Measurements from ENCODE around the gene TLE5. TPM values are rescaled to one million over a fixed set of nuclear protein-coding genes. Genes with fewer than 3 reads are reported as not detected.

TLE5 gene
- total RNA-seq, 3 donors from 2014 or later (not counting 1 experiment from before 2014, with no cell fraction given), result 943 to 1,012 (median 968) TPM

- H3K4me1 Mint-ChIP-seq, result no peaks in the 10 kb centered on the region
- WGBS (ENCODE audit: insufficient coverage), result 91% methylated on average over 18 of the region's 18 CpGs
- H3K27ac Mint-ChIP-seq, result no peak overlapping the region
Observed at GRCh38 chr19:3020321-3020960, 41.9 kb downstream of the TLE5 start.

GRCh38 chr19:3019211-3019854, 43.0 kb downstream of the TLE5 start:
- Mint-ChIP-seq H3K9me3 (no peaks in the 10 kb centered on the region), H3K4me1 (no peaks in the 10 kb centered on the region), H3K27ac (no peak overlapping the region), H3K27me3 (ENCODE audit: low read depth in 2 of 2) (peaks cover 0 to under 1% of the 10 kb centered on the region in 2 donors), H3K4me3 (no peak overlapping the region), H3K36me3 (no peaks in the 10 kb centered on the region)
- Histone ChIP-seq H3K4me3 (ENCODE audit: low read length) (no peak overlapping the region), H3K36me3 (ENCODE audit: control insufficient read depth, insufficient read depth, low read length) (no peaks in the 10 kb centered on the region), H3K27me3 (ENCODE audit: control insufficient read depth, insufficient read depth, low read length) (no peaks in the 10 kb centered on the region), H3K9me3 (ENCODE audit: control insufficient read depth, insufficient read depth, low read length) (no peaks in the 10 kb centered on the region), H3K4me1 (ENCODE audit: control insufficient read depth, insufficient read depth, low read length) (no peaks in the 10 kb centered on the region), H3K27ac (ENCODE audit: low read length) (no peak overlapping the region)
- intact Hi-C loops (cut with micrococcal nuclease), result no loop called here
- 93% methylated on average over 28 of the region's 28 CpGs for WGBS (ENCODE audit: insufficient coverage)
- DNase-seq, result no peak
- ATAC-seq, result no peak
- no peak for TF ChIP-seq CTCF (IDR thresholded peaks at IDR 0.05)

More at GRCh38 chr19:3020321-3020960, 41.9 kb downstream of the TLE5 start:
- no peak for ATAC-seq
- no peaks in the 10 kb centered on the region for H3K36me3 ChIP-seq (ENCODE audit: control insufficient read depth, insufficient read depth, low read length)
- H3K9me3 ChIP-seq (ENCODE audit: control insufficient read depth, insufficient read depth, low read length), result no peaks in the 10 kb centered on the region
- no peak overlapping the region for H3K4me3 ChIP-seq (ENCODE audit: low read length)
- no peak for DNase-seq
- peaks cover 3% of the 10 kb centered on the region for H3K27me3 ChIP-seq (ENCODE audit: control insufficient read depth, insufficient read depth, low read length)
- no peak for TF ChIP-seq CTCF (IDR thresholded peaks at IDR 0.05)
- Mint-ChIP-seq H3K4me3 (no peak overlapping the region), H3K36me3 (no peaks in the 10 kb centered on the region), H3K9me3 (no peaks in the 10 kb centered on the region), H3K27me3 (ENCODE audit: low read depth in 2 of 2) (peaks cover 0 to 4% of the 10 kb centered on the region in 2 donors)
- peaks cover 9% of the 10 kb centered on the region for H3K4me1 ChIP-seq (ENCODE audit: control insufficient read depth, insufficient read depth, low read length)
- no peak overlapping the region for H3K27ac ChIP-seq (ENCODE audit: low read length)
- intact Hi-C loops (cut with micrococcal nuclease), result no loop called here

- H3K27ac ChIP-seq (ENCODE audit: low read length), result no peak overlapping the region
- no peaks in the 10 kb centered on the region for H3K4me1 ChIP-seq (ENCODE audit: control insufficient read depth, insufficient read depth, low read length)
- Mint-ChIP-seq H3K9me3 (no peaks in the 10 kb centered on the region), H3K4me3 (no peak overlapping the region), H3K36me3 (no peaks in the 10 kb centered on the region), H3K27me3 (ENCODE audit: low read depth in 2 of 2) (no peaks in the 10 kb centered on the region), H3K27ac (no peak overlapping the region), H3K4me1 (no peaks in the 10 kb centered on the region)
- ATAC-seq (no peak), DNase-seq (no peak)
- TF ChIP-seq CTCF (IDR thresholded peaks at IDR 0.05), result no peak
- no peak overlapping the region for H3K4me3 ChIP-seq (ENCODE audit: low read length)
- H3K27me3 ChIP-seq (ENCODE audit: control insufficient read depth, insufficient read depth, low read length), result no peaks in the 10 kb centered on the region
- intact Hi-C loops (cut with micrococcal nuclease), result no loop called here
- WGBS (ENCODE audit: insufficient coverage), result 94% methylated on average over 7 of the region's 7 CpGs
- no peaks in the 10 kb centered on the region for H3K9me3 ChIP-seq (ENCODE audit: control insufficient read depth, insufficient read depth, low read length)
- no peaks in the 10 kb centered on the region for H3K36me3 ChIP-seq (ENCODE audit: control insufficient read depth, insufficient read depth, low read length)
Observed at GRCh38 chr19:3017923-3018322, 44.4 kb downstream of the TLE5 start.

Measured in natural killer cell (primary cell).